Mesendoderm (in vitro differentiated cells): Measurements from ENCODE around the gene FGF8.

Source experiments
- DNase-seq: peaks from one replicate; pipeline ENCODE4 v3.0.0; 2013
- H2AK5ac ChIP-seq: 2 replicates; pipeline ENCODE4 v1.6.1; 2013; ENCODE audit warnings: low read length, inconsistent platforms
- H2BK120ac ChIP-seq: 2 replicates; pipeline ENCODE4 v1.6.1; 2013; ENCODE audit warnings: low read depth, mild to moderate bottlenecking, low read length, moderate library complexity, mixed read lengths
- H2BK15ac ChIP-seq: replicated peaks from 2 replicates; pipeline ENCODE4 v1.6.1; 2013; ENCODE audit warnings: low read depth, mild to moderate bottlenecking, moderate library complexity
- H2BK5ac ChIP-seq: 2 replicates; pipeline ENCODE4 v1.6.1; 2013; ENCODE audit warnings: low read length, inconsistent platforms
- H3K18ac ChIP-seq: 2 replicates; pipeline ENCODE4 v1.6.1; 2013; ENCODE audit warnings: mild to moderate bottlenecking, low read length, mixed read lengths
- H3K23ac ChIP-seq: one replicate; pipeline ENCODE4 v1.6.1; 2013; ENCODE audit warnings: low read length
- H3K27ac ChIP-seq: 2 replicates; pipeline ENCODE4 v1.5.1; 2013; ENCODE audit warnings: low read depth, mild to moderate bottlenecking, inconsistent platforms, low read length, moderate library complexity
- H3K27me3 ChIP-seq: 2 replicates; pipeline ENCODE4 v1.6.1; 2013; ENCODE audit warnings: low read length, control low read depth, mild to moderate bottlenecking, inconsistent platforms; ENCODE audit not compliant: insufficient read depth, poor library complexity
- H3K36me3 ChIP-seq: 2 replicates; pipeline ENCODE4 v1.6.1; 2013; ENCODE audit warnings: low read length, inconsistent platforms; ENCODE audit not compliant: control insufficient read depth, insufficient read depth
- H3K4ac ChIP-seq: one replicate; pipeline ENCODE4 v1.6.1; 2013; ENCODE audit warnings: low read depth, mild to moderate bottlenecking, low read length, moderate library complexity
- H3K4me1 ChIP-seq: 2 replicates; pipeline ENCODE4 v1.6.1; 2013; ENCODE audit warnings: low read depth, low read length, inconsistent platforms; ENCODE audit not compliant: control insufficient read depth
- H3K4me2 ChIP-seq: 2 replicates; pipeline ENCODE4 v1.6.1; 2013; ENCODE audit warnings: low read length
- H3K4me3 ChIP-seq: 2 replicates; pipeline ENCODE4 v1.5.1; 2013; ENCODE audit warnings: mild to moderate bottlenecking, low read length
- H3K56ac ChIP-seq: one replicate; pipeline ENCODE4 v1.6.1; 2013; ENCODE audit warnings: low read length
- H3K79me1 ChIP-seq: 2 replicates; pipeline ENCODE4 v1.6.1; 2013; ENCODE audit warnings: low read length, inconsistent platforms
- H3K79me2 ChIP-seq: 2 replicates; pipeline ENCODE4 v1.6.1; 2013; ENCODE audit warnings: mild to moderate bottlenecking, low read length; ENCODE audit not compliant: control insufficient read depth, insufficient read depth
- H3K9ac ChIP-seq: 2 replicates; pipeline ENCODE4 v1.6.1; 2013; ENCODE audit warnings: low read length, inconsistent platforms
- H4K5ac ChIP-seq: one replicate; pipeline ENCODE4 v1.6.1; 2013; ENCODE audit warnings: low read length
- H4K8ac ChIP-seq: one replicate; pipeline ENCODE4 v1.6.1; 2013; ENCODE audit warnings: low read depth, mild to moderate bottlenecking, control low read depth, low read length, moderate library complexity
- WGBS: extraction: QIAGEN DNeasy Blood & Tissue Kit; methylation state at CpG from one replicate; pipeline ENCODE4 v1.1.7; 2013; ENCODE audit warnings: low lambda C conversion rate, missing lambda C conversion rate; ENCODE audit not compliant: insufficient coverage; ENCODE audit errors: extremely low coverage; 5-methylcytosine and 5-hydroxymethylcytosine counted together

Gene FGF8

DNA sequence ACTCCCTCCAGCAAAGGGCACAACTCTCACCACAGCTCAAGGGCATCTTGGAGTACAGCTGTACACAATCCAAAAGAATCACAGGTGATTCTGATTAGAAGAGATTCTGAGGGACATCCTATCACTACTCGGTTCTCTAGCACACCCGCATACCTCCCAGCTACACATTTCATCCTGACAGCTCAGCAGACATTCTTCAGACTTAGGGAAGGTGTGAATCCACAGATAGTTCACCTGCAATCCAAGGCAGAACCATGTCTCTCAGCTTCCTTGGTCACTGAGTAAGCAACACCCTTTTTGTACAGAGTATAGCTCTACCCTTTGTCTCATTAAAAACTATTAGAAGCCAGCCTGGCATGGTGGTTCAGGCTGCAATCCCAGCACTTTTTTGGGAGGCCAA is 54.1 kb downstream of the FGF8 start:
- Histone ChIP-seq H3K27me3 (no peaks in the 10 kb centered on the region), H3K4me2 (no peak overlapping the region), H4K5ac (no peak overlapping the region), H2BK15ac (no peak overlapping the region), H3K79me1 (no peaks in the 10 kb centered on the region), H4K8ac (no peak overlapping the region), H3K79me2 (no peaks in the 10 kb centered on the region), H3K4ac (no peak overlapping the region), H2BK120ac (no peak overlapping the region), H3K9ac (no peak overlapping the region), H3K4me3 (no peak overlapping the region), H3K18ac (no peak overlapping the region), H3K56ac (no peak overlapping the region), H3K36me3 (no peaks in the 10 kb centered on the region), H2BK5ac (no peak overlapping the region), H3K4me1 (peaks cover 3% of the 10 kb centered on the region), H3K27ac (no peak overlapping the region), H2AK5ac (no peak overlapping the region), H3K23ac (no peak overlapping the region)
- DNase-seq: peak; percentile 38
- no CpG with 5 or more reads among the region's 2 CpGs for WGBS

DNA sequence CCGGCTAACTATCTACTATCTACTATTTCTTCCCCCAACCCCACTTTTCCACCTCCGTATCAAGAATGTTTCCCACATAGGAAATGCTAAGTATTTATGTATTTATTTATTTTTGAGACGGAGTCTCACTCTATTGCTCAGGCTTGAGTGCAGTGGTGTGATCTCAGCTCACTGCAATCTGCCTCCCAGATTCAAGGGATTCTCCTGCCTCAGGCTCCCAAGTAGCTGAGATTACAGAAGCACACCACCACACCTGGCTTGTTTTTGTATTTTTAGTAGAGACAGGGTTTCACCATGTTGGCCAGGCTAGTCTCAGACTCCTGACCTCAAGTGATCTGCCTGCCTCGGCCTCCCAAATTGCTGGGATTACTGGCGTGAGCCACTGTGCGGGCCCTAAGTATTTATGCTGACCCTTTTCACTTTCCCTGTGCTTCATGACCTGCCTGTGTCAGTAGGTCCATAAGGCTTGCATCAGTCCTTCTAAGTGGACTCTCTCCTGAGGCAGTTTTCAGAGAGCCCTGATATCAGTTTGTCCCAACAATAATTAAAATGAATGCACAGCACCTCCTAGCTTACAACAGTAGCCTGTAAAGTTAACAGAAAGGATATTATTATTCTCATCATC is 55.2 kb downstream of the FGF8 start:
- Histone ChIP-seq H3K4ac (no peak overlapping the region), H3K9ac (no peak overlapping the region), H3K27me3 (no peaks in the 10 kb centered on the region), H4K8ac (no peak overlapping the region), H3K56ac (no peak overlapping the region), H2AK5ac (no peak overlapping the region), H3K79me1 (no peaks in the 10 kb centered on the region), H3K79me2 (no peaks in the 10 kb centered on the region), H3K36me3 (no peaks in the 10 kb centered on the region), H4K5ac (no peak overlapping the region), H3K4me2 (no peak overlapping the region), H3K4me3 (no peak overlapping the region), H3K27ac (no peak overlapping the region), H2BK15ac (no peak overlapping the region), H3K4me1 (peaks cover 3% of the 10 kb centered on the region), H3K23ac (no peak overlapping the region), H3K18ac (no peak overlapping the region), H2BK120ac (no peak overlapping the region), H2BK5ac (no peak overlapping the region)
- no peak for DNase-seq
- WGBS: no CpG with 5 or more reads among the region's 6 CpGs
